22Rv1 (cell line): ENCODE measurements around the gene CRADD.

Experiments
- CTCF ChIP-seq: fragments of 450-650 bp; IDR thresholded peaks from 2 replicates; pipeline ENCODE4 v1.5.1; 2017; ENCODE audit warnings: mild to moderate bottlenecking
- ZFX ChIP-seq: fragments of 450-650 bp; IDR thresholded peaks from 2 replicates; pipeline ENCODE4 v1.6.1; 2017; ENCODE audit warnings: antibody characterized with exemption, borderline replicate concordance

GRCh38 chr12:93673084-93673483, 4.1 kb upstream of the CRADD start:
- TF ChIP-seq CTCF: no peak
- TF ChIP-seq ZFX: no peak
